Prostate gland (tissue), 2 donors: ENCODE data around the gene ZNF563. TPM values are rescaled to one million over a fixed set of nuclear protein-coding genes. Genes with fewer than 3 reads are reported as not detected.

Source experiments
- DNase-seq: peaks from one replicate; pipeline ENCODE4 v3.0.0-alpha.2; 2019; ENCODE audit warnings: low spot score
- H3K27ac ChIP-seq, 2 donors: fragments of 200-600 bp; sonication (generic); 2 replicates each; pipeline ENCODE4 v1.5.1; 2017 to 2019
- H3K27me3 ChIP-seq: fragments of 200-600 bp; sonication (generic); replicated peaks from 2 replicates; pipeline ENCODE4 v1.5.1; 2019; ENCODE audit not compliant: insufficient read depth
- H3K36me3 ChIP-seq, 2 donors: fragments of 200-600 bp; sonication (generic); 1 replicate in 1 of 2; 2 replicates in 1 of 2; pipeline versions ENCODE4 v1.5.1 to v1.8.1; 2017 to 2019
- H3K4me1 ChIP-seq: fragments of 200-600 bp; sonication (generic); replicated peaks from 2 replicates; pipeline ENCODE4 v1.5.1; 2019
- H3K4me3 ChIP-seq, 2 donors: fragments of 200-600 bp; sonication (generic); 2 replicates each; pipeline ENCODE4 v1.5.1; 2017 to 2019
- H3K9me3 ChIP-seq: fragments of 200-600 bp; sonication (generic); 2 replicates; pipeline ENCODE4 v1.5.1; 2017
- POLR2A ChIP-seq: fragments of 450-650 bp; IDR thresholded peaks from one replicate; pipeline ENCODE4 v1.6.1; 2016; ENCODE audit warnings: antibody characterized with exemption, mild to moderate bottlenecking
- POLR2AphosphoS5 ChIP-seq: sonication (generic); formaldehyde crosslinking; IDR thresholded peaks from one replicate; pipeline ENCODE4 v1.6.1; 2017; ENCODE audit warnings: antibody characterized with exemption
- WGBS: methylation state at CpG from one replicate; pipeline ENCODE4 v1.1.5; 2018; 5-methylcytosine and 5-hydroxymethylcytosine counted together
- intact Hi-C: fragments of 100-400 bp; cut with DNase I; formaldehyde crosslinking; loops from one replicate; pipeline ENCODE4 v1.14.2; 2022
- total RNA-seq, 2 donors: library from RNA; depleted of rRNA; stranded (reverse); fragments of >200 nt; gene quantifications; one replicate each; pipeline ENCODE4 v1.1.0, GENCODE V29; 2016
- TF ChIP-seq, protein P1 (sequence below), 4 experiments: fragments of 200-600 bp in 2 of 4; fragments of 450-650 bp in 2 of 4; sonication (generic) in 2 of 4; IDR thresholded peaks; 1 replicate in 3 of 4; 2 replicates in 1 of 4; pipeline ENCODE4 v1.5.1; 2016 to 2019; ENCODE audit warnings: antibody characterized with exemption in 4 of 4, mild to moderate bottlenecking in 2 of 4, moderate library complexity in 2 of 4

The ZNF563 gene
- total RNA-seq, 2 donors from 2014 or later = 16.7 to 23.6 TPM

DNA sequence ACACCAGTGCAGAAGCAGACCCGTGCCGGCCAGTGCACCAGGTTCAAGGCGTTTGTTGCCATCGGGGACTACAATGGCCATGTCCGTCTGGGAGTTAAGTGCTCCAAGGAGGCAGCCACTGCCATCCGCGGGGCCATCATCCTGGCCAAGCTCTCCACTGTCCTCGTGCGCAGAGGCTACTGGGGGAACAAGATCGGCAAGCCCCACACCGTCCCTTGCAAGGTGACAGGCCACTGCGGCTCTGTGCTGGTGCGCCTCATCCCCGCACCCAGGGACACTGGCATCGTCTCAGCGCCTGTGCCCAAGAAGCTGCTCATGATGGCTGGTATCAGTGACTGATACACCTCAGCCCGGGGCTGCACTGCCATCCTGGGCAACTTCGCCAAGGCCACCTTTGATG is 48.8 kb downstream of the ZNF563 start:
- Histone ChIP-seq H3K4me3 (no peak overlapping the region), H3K27me3 (no peaks in the 10 kb centered on the region), H3K36me3 (no peaks in the 10 kb centered on the region), H3K27ac (no peak overlapping the region), H3K9me3 (no peaks in the 10 kb centered on the region), H3K4me1 (no peaks in the 10 kb centered on the region)
- TF ChIP-seq POLR2AphosphoS5 (no peak), POLR2A (no peak)
- TF ChIP-seq, protein P1, sequence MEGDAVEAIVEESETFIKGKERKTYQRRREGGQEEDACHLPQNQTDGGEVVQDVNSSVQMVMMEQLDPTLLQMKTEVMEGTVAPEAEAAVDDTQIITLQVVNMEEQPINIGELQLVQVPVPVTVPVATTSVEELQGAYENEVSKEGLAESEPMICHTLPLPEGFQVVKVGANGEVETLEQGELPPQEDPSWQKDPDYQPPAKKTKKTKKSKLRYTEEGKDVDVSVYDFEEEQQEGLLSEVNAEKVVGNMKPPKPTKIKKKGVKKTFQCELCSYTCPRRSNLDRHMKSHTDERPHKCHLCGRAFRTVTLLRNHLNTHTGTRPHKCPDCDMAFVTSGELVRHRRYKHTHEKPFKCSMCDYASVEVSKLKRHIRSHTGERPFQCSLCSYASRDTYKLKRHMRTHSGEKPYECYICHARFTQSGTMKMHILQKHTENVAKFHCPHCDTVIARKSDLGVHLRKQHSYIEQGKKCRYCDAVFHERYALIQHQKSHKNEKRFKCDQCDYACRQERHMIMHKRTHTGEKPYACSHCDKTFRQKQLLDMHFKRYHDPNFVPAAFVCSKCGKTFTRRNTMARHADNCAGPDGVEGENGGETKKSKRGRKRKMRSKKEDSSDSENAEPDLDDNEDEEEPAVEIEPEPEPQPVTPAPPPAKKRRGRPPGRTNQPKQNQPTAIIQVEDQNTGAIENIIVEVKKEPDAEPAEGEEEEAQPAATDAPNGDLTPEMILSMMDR (IDR thresholded peaks at IDR 0.05) = no peak
- intact Hi-C loops = no loop called here
- WGBS = 94% methylated on average over 18 of the region's 18 CpGs
- DNase-seq = no peak

DNA sequence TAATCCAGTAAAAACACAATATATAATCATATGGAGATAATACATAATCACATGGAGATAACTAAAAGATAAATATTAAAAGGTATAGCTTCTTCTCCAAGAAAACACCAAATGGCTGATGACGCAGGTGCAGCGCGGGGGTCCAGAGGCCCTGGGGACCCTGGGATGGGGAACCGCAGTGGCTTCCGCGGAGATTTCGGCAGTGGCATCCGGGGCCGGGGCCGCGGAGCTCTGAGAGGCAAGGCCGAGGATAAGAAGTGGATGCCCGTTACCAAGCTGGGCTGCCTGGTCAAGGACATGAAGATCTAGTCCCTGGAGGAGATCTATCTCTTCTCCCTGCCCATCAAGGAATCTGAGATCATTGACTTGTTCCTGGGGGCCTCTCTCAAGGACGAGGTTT is 49.2 kb downstream of the ZNF563 start:
- DNase-seq = no peak
- no peaks in the 10 kb centered on the region for H3K4me1 ChIP-seq
- TF ChIP-seq POLR2A = no peak
- no peak for TF ChIP-seq POLR2AphosphoS5
- TF ChIP-seq, protein P1 (IDR thresholded peaks at IDR 0.05) = no peak
- H3K4me3 ChIP-seq = no peak overlapping the region
- no peaks in the 10 kb centered on the region for H3K36me3 ChIP-seq
- 99% methylated on average over 14 of the region's 14 CpGs for WGBS
- H3K27ac ChIP-seq = no peak overlapping the region
- H3K27me3 ChIP-seq = no peaks in the 10 kb centered on the region
- intact Hi-C loops = no loop called here
- H3K9me3 ChIP-seq = no peaks in the 10 kb centered on the region

DNA sequence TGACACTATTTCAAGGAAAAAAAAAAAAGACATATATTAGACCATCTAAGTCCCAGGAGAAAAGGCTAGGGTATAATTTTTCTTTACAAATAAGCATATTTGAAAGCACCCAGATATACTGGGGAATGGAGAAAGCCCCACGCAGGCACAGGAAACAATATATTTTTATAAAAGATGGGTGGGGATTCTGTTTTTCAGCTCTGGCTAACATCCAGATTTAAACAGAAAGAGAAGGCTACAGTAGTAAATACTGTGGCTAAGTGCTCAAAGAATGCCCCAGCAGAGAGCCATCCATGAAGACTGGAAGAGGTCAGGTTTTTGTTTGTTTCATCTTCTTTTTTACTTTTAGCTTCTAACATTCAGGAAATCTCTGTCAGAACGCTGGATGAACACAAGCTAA is 54.7 kb downstream of the ZNF563 start:
- 83% methylated on average over 2 of the region's 2 CpGs for WGBS
- Histone ChIP-seq H3K4me3 (no peak overlapping the region), H3K9me3 (no peaks in the 10 kb centered on the region), H3K36me3 (peaks cover under 1 to 1% of the 10 kb centered on the region in 2 donors), H3K27me3 (no peaks in the 10 kb centered on the region), H3K27ac (no peak overlapping the region), H3K4me1 (no peaks in the 10 kb centered on the region)
- TF ChIP-seq POLR2AphosphoS5 = no peak
- TF ChIP-seq, protein P1 (IDR thresholded peaks at IDR 0.05) = no peak
- no peak for TF ChIP-seq POLR2A
- intact Hi-C loops = no loop called here
- no peak for DNase-seq

DNA sequence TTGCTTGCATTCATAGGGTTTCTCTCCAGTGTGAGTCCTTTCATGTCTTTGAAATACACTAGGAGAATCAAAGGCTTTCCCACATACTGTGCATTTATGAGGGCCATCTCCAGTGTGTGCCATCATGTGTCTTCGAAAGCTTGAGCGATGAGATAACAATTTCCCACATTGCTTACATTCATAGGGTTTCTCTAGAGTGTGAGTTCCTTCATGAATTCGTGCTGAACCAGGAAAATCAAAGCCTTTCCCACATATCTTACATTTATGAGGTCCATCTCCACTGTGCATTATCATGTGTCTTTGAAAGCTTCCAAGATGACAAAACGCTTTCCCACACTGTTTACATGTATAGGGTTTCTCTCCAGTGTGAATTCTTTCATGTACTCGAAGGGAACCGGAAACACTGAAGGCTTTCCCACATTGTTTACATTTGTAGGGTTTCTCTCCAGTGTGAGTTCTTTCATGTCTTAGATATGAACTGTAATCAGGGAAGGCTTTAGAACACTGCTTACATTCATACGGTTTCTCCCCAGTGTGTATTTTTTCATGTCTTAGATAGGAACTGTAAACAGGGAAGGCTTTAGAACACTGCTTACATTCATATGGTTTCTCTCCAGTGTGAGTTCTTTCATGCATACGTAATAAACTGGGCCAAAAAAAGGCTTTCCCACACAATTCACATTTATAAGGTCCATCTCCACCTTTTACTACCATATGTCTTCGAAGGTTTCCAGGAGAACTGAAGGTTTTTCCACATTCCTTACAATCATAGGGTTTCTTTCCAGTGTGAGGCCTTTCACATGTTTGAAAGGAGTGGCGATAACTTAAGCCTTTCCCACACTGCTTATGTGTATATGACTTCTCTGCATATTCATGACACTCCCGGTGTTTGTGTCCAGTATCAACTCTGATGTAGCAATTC is 60.2 kb downstream of the ZNF563 start:
- Histone ChIP-seq H3K36me3 (peaks cover 11 to 17% of the 10 kb centered on the region in 2 donors), H3K9me3 (no peaks in the 10 kb centered on the region), H3K4me3 (no peak overlapping the region), H3K27ac (no peak overlapping the region), H3K27me3 (no peaks in the 10 kb centered on the region), H3K4me1 (no peaks in the 10 kb centered on the region)
- DNase-seq = no peak
- TF ChIP-seq, protein P1 (IDR thresholded peaks at IDR 0.05) = no peak
- TF ChIP-seq POLR2AphosphoS5 = no peak
- intact Hi-C loops = no loop called here
- WGBS = 98% methylated on average over 11 of the region's 11 CpGs

DNA sequence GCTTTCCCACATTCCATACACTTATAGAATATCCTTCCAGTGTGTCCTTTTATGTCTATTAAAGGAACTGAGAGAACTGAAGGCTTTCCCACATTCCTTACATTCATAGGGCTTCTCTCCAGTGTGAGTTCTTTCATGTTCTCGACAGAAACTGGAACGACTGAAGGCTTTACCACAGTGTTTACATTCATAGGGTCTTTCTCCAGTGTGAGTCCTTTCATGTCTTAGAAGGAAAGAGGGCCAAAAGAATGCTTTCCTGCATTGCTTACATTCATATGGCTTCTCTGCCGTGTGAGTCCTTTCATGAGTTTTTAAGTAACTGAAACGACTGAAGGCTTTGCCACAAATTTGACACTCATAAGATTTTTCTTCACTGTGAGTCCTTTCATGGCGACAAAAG is 61.0 kb downstream of the ZNF563 start:
- no peak for DNase-seq
- intact Hi-C loops = no loop called here
- TF ChIP-seq, protein P1 (IDR thresholded peaks at IDR 0.05) = no peak
- TF ChIP-seq POLR2AphosphoS5 (no peak), POLR2A (no peak)
- no peaks in the 10 kb centered on the region for H3K27me3 ChIP-seq
- no peaks in the 10 kb centered on the region for H3K4me1 ChIP-seq
- WGBS = 98% methylated on average over 5 of the region's 5 CpGs
- peaks cover 11 to 17% of the 10 kb centered on the region in 2 donors for H3K36me3 ChIP-seq
- no peak overlapping the region for H3K4me3 ChIP-seq
- H3K9me3 ChIP-seq = no peaks in the 10 kb centered on the region
- H3K27ac ChIP-seq = no peak overlapping the region
